Calu3 (cell line): ENCODE results near the gene PLA2G2F. TPM values are rescaled to one million over a fixed set of nuclear protein-coding genes. Genes with fewer than 3 reads are reported as not detected.

Experiments used
- BruUV-seq: library from RNA; stranded (reverse); fragments of 400-500 nt; replicated peaks from 2 replicates; lab custom pipeline; 2021; lab: Mats Ljungman, UMichigan
- CTCF ChIA-PET: fragments of 300-600 bp; sonication (Branson Sonifier 250); formaldehyde crosslinking; loops from one replicate; lab custom pipeline; 2022; ENCODE audit warnings: antibody characterized with exemption; lab: Charles Lee
- DNase-seq: peaks from one replicate; pipeline ENCODE4 v3.0.0; 2022
- H3K27ac Mint-ChIP-seq: one replicate; pipeline ENCODE4 v1.8.0; 2022; ENCODE audit warnings: mixed read lengths; ENCODE audit not compliant: unreplicated experiment
- H3K27me3 Mint-ChIP-seq: one replicate; pipeline ENCODE4 v1.8.0; 2022; ENCODE audit warnings: mixed read lengths; ENCODE audit not compliant: unreplicated experiment
- H3K36me3 Mint-ChIP-seq: one replicate; pipeline ENCODE4 v1.8.0; 2022; ENCODE audit warnings: mild to moderate bottlenecking, moderate library complexity, mixed read lengths; ENCODE audit not compliant: insufficient read depth, unreplicated experiment
- H3K4me1 Mint-ChIP-seq: one replicate; pipeline ENCODE4 v1.8.0; 2022; ENCODE audit warnings: mild to moderate bottlenecking, low read depth, mixed read lengths; ENCODE audit not compliant: unreplicated experiment
- H3K4me3 Mint-ChIP-seq: one replicate; pipeline ENCODE4 v1.8.0; 2022; ENCODE audit warnings: mild to moderate bottlenecking, low read depth, moderate library complexity, mixed read lengths; ENCODE audit not compliant: unreplicated experiment
- H3K9me3 Mint-ChIP-seq: one replicate; pipeline ENCODE4 v1.8.0; 2022; ENCODE audit warnings: low read depth, mixed read lengths; ENCODE audit not compliant: unreplicated experiment
- intact Hi-C: fragments of 100-400 bp; cut with micrococcal nuclease; formaldehyde crosslinking; loops from one replicate; pipeline ENCODE4 v1.10.0; 2022; ENCODE audit not compliant: unreplicated experiment
- total RNA-seq: library from RNA; stranded (reverse); gene quantifications from 2 replicates; pipeline ENCODE4 v1.2.3, GENCODE V29; 2022
- TF ChIP-seq, protein P1 (sequence below): fragments of 200-600 bp; IDR thresholded peaks from one replicate; pipeline ENCODE4 v1.8.0; 2022; ENCODE audit warnings: antibody characterized with exemption; ENCODE audit not compliant: unreplicated experiment

Gene PLA2G2F
- total RNA-seq, 1 experiment from 2014 or later, result not detected

DNA sequence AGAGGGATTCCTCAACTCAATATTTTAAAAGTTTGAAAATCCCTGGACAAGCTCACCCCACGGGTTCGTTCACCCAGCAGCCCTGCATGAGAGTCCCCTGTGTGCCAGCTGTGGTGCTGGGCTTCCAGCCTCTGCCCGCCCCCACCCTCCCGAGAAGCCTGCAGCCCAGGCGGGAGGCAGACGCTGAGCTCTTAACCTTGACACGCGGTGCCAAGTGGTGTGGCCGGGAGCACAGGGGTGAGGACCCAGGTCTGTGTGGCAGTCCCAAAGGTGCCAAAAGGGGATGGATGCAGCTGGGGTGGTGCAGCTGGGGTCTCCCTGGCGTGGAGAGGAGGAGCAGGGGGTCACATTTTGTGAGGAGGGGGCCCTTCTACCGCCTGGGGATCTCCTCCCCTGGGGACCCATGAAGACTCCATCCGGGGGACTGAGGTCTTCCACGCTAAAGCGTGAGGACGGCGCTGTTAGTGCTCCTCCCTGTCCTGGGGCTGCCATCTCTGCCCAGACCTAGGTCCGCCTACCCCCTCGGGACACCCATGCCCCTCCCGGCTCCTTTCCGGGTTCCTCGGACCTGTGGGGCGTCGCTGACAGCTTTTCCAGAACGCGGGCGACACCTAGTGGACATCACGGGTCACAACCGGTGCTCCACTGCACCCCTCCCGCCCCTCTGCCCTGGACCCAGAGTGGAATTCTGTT is 12.9 kb downstream of the PLA2G2F start:
- intact Hi-C loops, result loop anchor here (1.0 to 5.0 kb wide), 2 partner anchors 51 to 235 kb away; no protein-coding TSS in a partner anchor
- Mint-ChIP-seq H3K27ac (peak overlapping the region; percentile 90), H3K27me3 (no peaks in the 10 kb centered on the region), H3K4me3 (peak overlapping the region; percentile 64), H3K9me3 (peaks cover 3% of the 10 kb centered on the region), H3K4me1 (peaks cover 15% of the 10 kb centered on the region), H3K36me3 (peaks cover 18% of the 10 kb centered on the region)
- BruUV-seq, result no TSS peak
- CTCF ChIA-PET, result interaction anchor here (0.6 to 2.7 kb wide), 6 partner anchors 19 to 177 kb away, joined by 3 to 16 read pairs (median 4); no protein-coding TSS in a partner anchor
- peak; percentile 84 for DNase-seq
- TF ChIP-seq, protein P1, sequence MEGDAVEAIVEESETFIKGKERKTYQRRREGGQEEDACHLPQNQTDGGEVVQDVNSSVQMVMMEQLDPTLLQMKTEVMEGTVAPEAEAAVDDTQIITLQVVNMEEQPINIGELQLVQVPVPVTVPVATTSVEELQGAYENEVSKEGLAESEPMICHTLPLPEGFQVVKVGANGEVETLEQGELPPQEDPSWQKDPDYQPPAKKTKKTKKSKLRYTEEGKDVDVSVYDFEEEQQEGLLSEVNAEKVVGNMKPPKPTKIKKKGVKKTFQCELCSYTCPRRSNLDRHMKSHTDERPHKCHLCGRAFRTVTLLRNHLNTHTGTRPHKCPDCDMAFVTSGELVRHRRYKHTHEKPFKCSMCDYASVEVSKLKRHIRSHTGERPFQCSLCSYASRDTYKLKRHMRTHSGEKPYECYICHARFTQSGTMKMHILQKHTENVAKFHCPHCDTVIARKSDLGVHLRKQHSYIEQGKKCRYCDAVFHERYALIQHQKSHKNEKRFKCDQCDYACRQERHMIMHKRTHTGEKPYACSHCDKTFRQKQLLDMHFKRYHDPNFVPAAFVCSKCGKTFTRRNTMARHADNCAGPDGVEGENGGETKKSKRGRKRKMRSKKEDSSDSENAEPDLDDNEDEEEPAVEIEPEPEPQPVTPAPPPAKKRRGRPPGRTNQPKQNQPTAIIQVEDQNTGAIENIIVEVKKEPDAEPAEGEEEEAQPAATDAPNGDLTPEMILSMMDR, result peak; percentile 84

DNA sequence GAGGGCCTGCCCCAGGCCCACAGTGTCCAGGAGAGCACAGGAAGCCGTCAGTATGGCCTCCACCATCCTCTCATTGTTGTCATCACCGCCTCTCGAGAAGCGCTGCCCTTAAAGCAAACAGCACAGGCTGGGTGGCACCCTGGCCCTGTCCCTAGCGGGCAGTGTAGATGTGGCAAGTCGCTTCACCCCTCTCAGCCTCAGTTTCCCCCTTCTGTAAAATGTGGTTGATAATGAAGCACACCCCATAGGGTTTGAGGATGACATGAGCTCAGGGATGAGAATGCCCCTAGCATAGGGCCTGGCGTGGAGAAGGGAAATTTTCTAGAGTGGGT is 13.4 kb downstream of the PLA2G2F start:
- CTCF ChIA-PET, result interaction anchor here (1.0 to 2.7 kb wide), 4 partner anchors 28 to 233 kb away, joined by 3 to 16 read pairs (median 7); no protein-coding TSS in a partner anchor
- H3K27me3 Mint-ChIP-seq, result no peaks in the 10 kb centered on the region
- peaks cover 3% of the 10 kb centered on the region for H3K9me3 Mint-ChIP-seq
- TF ChIP-seq, protein P1, result no peak
- H3K4me1 Mint-ChIP-seq, result peaks cover 15% of the 10 kb centered on the region
- peaks cover 18% of the 10 kb centered on the region for H3K36me3 Mint-ChIP-seq
- no peak for DNase-seq
- H3K27ac Mint-ChIP-seq, result peak overlapping the region; percentile 90
- BruUV-seq, result no TSS peak
- intact Hi-C loops, result loop anchor here (1.0 to 5.0 kb wide), 2 partner anchors 51 to 235 kb away; no protein-coding TSS in a partner anchor
- peak overlapping the region; percentile 64 for H3K4me3 Mint-ChIP-seq

DNA sequence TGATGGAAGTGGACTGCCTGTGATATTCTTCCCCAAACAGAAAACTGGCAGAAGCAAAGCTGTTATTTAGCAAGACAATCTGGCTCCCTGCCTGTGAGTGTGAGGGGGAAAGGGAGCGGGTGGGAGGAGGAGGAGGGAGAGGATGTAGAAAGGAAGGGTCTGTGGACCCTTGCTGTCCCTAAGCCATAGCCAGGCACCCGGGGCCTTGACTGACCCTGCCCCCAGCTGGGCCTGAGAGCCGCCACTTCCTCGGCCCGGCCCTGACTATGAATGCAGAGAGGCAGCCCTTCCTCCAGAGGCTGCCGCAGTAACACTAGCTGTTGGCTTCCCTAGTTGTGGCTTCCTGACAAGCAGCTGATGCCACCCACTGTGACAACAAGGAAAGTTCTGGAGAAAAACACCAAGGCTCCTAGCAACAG is 13.9 kb downstream of the PLA2G2F start:
- peaks cover 3% of the 10 kb centered on the region for H3K9me3 Mint-ChIP-seq
- TF ChIP-seq, protein P1, result no peak
- CTCF ChIA-PET, result interaction anchor here (0.6 to 2.7 kb wide), 6 partner anchors 25 to 306 kb away, joined by 3 to 16 read pairs (median 6); no protein-coding TSS in a partner anchor
- peak overlapping the region; percentile 90 for H3K27ac Mint-ChIP-seq
- H3K27me3 Mint-ChIP-seq, result no peaks in the 10 kb centered on the region
- no TSS peak for BruUV-seq
- no peak for DNase-seq
- H3K4me3 Mint-ChIP-seq, result no peak overlapping the region
- peaks cover 18% of the 10 kb centered on the region for H3K36me3 Mint-ChIP-seq
- H3K4me1 Mint-ChIP-seq, result peaks cover 15% of the 10 kb centered on the region
- intact Hi-C loops, result loop anchor here (1.0 to 5.0 kb wide), 2 partner anchors 52 to 236 kb away; no protein-coding TSS in a partner anchor

DNA sequence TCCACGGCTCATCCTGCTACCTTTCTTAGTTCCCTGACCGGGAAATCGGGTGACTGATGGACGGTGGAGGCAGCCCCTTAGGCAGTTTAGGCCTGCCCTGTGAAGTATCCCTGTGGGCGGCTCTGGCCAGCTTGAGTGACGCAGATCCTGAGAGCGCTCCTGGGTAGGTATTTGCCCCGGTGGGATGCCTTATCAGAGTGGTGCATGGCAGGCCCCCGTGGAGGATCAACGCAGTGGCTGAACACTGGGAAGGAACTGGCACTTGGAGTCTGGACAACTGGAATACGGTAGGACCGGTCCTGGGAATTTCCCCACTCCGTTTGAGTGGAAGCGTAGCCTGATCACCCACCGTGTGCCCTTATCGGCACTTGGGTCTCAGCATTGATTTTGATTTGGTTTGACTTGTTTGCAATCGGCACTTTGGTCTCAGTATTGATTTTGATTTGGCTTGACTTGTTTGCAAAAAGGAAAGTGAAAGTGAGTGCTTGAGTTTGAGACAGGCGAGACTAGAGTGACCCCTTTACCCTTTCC is 15.2 kb downstream of the PLA2G2F start:
- CTCF ChIA-PET, result interaction anchor here (1.6 to 2.7 kb wide), 2 partner anchors 12 to 52 kb away, joined by 3 to 16 read pairs; no protein-coding TSS in a partner anchor
- intact Hi-C loops, result loop anchor here (5.0 kb wide), 1 partner anchor 237 kb away; no protein-coding TSS in a partner anchor
- Mint-ChIP-seq H3K27me3 (no peaks in the 10 kb centered on the region), H3K4me1 (peaks cover 15% of the 10 kb centered on the region), H3K36me3 (peaks cover 18% of the 10 kb centered on the region), H3K9me3 (peaks cover 3% of the 10 kb centered on the region), H3K4me3 (peak overlapping the region; percentile 67), H3K27ac (peak overlapping the region; percentile 90)
- peak; percentile 25 for DNase-seq
- TF ChIP-seq, protein P1, result no peak
- BruUV-seq, result TSS peak; percentile 69
